ENCODE data around the gene WNT9A.

WNT9A gene

DNA sequence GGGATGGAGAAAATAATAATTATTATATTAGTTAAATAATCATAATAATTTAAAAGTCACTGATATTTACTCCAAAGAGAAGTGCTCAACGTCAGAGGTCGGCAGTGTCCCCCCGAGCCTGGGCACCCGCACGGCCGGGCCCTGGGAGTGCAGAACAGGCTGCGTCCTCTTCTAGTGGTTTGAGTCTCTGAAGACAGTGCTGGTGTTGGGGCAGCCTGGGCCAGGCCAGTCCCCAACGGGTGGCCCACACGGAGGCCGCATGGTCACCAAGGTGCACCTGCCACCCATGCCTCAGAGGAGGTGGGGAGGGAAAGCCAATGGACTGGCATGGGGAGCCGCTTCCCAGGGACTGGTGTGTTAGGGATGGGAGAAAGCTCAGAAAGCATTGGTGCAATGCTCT lies 27.3 kb downstream of the WNT9A start:
- TF ChIP-seq OSR1 (CRISPR knock-in tag; IDR thresholded peaks at IDR 0.05), result no peak
- TF ChIP-seq, protein P1, sequence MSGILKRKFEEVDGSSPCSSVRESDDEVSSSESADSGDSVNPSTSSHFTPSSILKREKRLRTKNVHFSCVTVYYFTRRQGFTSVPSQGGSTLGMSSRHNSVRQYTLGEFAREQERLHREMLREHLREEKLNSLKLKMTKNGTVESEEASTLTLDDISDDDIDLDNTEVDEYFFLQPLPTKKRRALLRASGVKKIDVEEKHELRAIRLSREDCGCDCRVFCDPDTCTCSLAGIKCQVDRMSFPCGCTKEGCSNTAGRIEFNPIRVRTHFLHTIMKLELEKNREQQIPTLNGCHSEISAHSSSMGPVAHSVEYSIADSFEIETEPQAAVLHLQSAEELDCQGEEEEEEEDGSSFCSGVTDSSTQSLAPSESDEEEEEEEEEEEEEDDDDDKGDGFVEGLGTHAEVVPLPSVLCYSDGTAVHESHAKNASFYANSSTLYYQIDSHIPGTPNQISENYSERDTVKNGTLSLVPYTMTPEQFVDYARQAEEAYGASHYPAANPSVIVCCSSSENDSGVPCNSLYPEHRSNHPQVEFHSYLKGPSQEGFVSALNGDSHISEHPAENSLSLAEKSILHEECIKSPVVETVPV (CRISPR knock-in tag; IDR thresholded peaks at IDR 0.05), result no peak
- no peak for TF ChIP-seq ZNF8 (CRISPR knock-in tag; IDR thresholded peaks at IDR 0.05)
- TF ChIP-seq RARB (CRISPR knock-in tag; IDR thresholded peaks at IDR 0.05), result no peak
- no peak for TF ChIP-seq BACH2 (CRISPR knock-in tag; IDR thresholded peaks at IDR 0.05; ENCODE audit: borderline replicate concordance)
- no peak for TF ChIP-seq ZFP3 (CRISPR knock-in tag; IDR thresholded peaks at IDR 0.05)
- no peak for TF ChIP-seq ISL1 (CRISPR knock-in tag; IDR thresholded peaks at IDR 0.05)
- no peak for TF ChIP-seq ZNF70 (CRISPR knock-in tag; IDR thresholded peaks at IDR 0.05)
- no peak for TF ChIP-seq ZC3H10 (CRISPR knock-in tag; IDR thresholded peaks at IDR 0.05)
- TF ChIP-seq ARNTL (CRISPR knock-in tag; IDR thresholded peaks at IDR 0.05; ENCODE audit: borderline replicate concordance, low read depth), result no peak
- TF ChIP-seq TOX (CRISPR knock-in tag; IDR thresholded peaks at IDR 0.05; ENCODE audit: borderline replicate concordance), result no peak
- no peak for TF ChIP-seq ZFP30 (CRISPR knock-in tag; IDR thresholded peaks at IDR 0.05)
- TF ChIP-seq, protein P2, sequence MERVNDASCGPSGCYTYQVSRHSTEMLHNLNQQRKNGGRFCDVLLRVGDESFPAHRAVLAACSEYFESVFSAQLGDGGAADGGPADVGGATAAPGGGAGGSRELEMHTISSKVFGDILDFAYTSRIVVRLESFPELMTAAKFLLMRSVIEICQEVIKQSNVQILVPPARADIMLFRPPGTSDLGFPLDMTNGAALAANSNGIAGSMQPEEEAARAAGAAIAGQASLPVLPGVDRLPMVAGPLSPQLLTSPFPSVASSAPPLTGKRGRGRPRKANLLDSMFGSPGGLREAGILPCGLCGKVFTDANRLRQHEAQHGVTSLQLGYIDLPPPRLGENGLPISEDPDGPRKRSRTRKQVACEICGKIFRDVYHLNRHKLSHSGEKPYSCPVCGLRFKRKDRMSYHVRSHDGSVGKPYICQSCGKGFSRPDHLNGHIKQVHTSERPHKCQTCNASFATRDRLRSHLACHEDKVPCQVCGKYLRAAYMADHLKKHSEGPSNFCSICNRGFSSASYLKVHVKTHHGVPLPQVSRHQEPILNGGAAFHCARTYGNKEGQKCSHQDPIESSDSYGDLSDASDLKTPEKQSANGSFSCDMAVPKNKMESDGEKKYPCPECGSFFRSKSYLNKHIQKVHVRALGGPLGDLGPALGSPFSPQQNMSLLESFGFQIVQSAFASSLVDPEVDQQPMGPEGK (CRISPR knock-in tag; IDR thresholded peaks at IDR 0.05; ENCODE audit: borderline replicate concordance), result no peak
- no peak for TF ChIP-seq ZNF565 (CRISPR knock-in tag; conservative IDR thresholded peaks at IDR 0.05; ENCODE audit: low read depth)
- TF ChIP-seq, protein P3, sequence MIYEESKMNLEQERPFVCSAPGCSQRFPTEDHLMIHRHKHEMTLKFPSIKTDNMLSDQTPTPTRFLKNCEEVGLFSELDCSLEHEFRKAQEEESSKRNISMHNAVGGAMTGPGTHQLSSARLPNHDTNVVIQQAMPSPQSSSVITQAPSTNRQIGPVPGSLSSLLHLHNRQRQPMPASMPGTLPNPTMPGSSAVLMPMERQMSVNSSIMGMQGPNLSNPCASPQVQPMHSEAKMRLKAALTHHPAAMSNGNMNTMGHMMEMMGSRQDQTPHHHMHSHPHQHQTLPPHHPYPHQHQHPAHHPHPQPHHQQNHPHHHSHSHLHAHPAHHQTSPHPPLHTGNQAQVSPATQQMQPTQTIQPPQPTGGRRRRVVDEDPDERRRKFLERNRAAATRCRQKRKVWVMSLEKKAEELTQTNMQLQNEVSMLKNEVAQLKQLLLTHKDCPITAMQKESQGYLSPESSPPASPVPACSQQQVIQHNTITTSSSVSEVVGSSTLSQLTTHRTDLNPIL (CRISPR knock-in tag; IDR thresholded peaks at IDR 0.05; ENCODE audit: low read depth), result no peak
- no peak for TF ChIP-seq ESRRG (CRISPR knock-in tag; IDR thresholded peaks at IDR 0.05)
- TF ChIP-seq SNAI2 (CRISPR knock-in tag; IDR thresholded peaks at IDR 0.05), result no peak
- TF ChIP-seq PPARA (CRISPR knock-in tag; IDR thresholded peaks at IDR 0.05; ENCODE audit: borderline replicate concordance), result no peak

DNA sequence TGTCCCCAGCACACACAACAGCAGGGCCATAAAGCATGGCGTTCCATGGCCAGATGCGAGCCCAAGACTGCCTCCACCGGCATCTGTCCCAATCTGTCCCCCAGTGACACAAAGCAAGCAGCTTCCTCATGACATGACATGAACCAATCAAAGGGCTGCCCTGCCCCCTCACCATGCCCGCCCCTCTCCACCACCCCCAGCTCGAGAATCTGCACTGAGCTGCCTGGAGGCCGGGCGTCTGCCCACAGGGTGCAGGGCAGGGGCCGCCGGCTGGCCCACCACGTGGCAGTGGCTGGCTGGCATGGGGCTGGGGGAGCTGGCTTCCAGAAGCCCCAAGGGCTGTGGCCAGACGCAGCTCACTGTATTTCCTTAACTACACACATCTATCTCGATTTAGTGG lies 27.8 kb downstream of the WNT9A start:
- no peak for ATAC-seq

More for the DNA sequence above, 27.3 kb downstream of the WNT9A start:
- ATAC-seq, result no peak

DNA sequence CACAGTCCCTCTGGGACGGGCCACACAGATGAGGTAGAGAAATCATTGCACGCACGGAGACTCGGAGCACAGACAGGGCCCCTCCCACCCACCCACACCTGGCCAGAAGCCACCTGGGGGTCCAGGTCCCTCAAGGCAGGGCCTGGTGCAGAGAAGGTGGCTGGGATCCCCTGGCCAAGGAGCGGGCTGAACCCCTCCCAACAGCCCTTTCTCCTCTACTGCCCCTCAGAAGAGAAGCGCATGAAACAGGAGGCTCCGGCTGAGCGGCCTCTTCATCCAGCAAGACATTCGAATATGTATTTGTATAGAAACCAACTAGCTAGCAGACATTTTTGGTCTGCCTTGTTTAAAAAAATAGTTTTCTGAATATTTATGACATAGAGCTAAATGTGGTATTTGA lies 29.0 kb downstream of the WNT9A start:
- TF ChIP-seq ZNF70 (CRISPR knock-in tag; IDR thresholded peaks at IDR 0.05), result no peak
- ATAC-seq, result no peak

More for the DNA sequence above, 27.8 kb downstream of the WNT9A start:
- TF ChIP-seq ZNF70 (CRISPR knock-in tag; IDR thresholded peaks at IDR 0.05) (no peak), PPARA (CRISPR knock-in tag; IDR thresholded peaks at IDR 0.05; ENCODE audit: borderline replicate concordance) (no peak)
- TF ChIP-seq, protein P2 (CRISPR knock-in tag; IDR thresholded peaks at IDR 0.05; ENCODE audit: borderline replicate concordance), result no peak

DNA sequence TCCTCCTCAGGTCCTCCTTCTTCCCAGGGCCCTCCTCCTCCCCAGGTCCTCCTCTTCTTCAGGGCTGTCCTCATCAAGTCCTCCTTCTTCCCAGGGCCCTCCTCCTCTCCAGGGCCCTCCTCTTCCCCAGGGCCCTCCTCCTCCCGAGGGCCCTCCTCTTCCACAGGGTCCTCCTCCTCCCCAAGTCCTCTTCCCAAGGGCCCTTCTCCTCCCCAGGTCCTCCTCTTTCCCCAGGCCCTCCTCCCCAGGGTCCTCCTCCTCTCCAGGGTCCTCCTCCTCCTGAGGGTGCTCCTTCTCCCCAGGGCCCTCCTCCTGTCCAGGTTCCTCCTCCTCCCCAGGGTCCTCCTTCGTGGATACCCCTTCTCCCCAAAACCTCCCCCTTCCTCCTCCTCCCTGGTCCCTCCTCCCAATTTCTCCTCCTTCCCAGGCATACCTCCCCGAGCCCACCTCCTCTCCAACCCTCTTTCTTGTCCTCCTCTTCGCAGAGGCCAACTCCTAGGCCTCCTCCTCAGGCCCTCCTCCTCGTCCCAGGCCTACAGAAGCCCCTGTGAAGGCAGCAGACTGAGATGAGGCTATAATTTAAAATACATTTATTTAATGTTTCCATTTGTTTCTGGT lies 29.5 kb downstream of the WNT9A start:
- ATAC-seq, result no peak

More for the DNA sequence above, 29.5 kb downstream of the WNT9A start:
- no peak for TF ChIP-seq ZNF565 (CRISPR knock-in tag; conservative IDR thresholded peaks at IDR 0.05; ENCODE audit: low read depth)
- TF ChIP-seq CSDC2 (CRISPR knock-in tag; IDR thresholded peaks at IDR 0.05), result no peak
- TF ChIP-seq SNAI2 (CRISPR knock-in tag; IDR thresholded peaks at IDR 0.05), result no peak
- TF ChIP-seq, protein P4, sequence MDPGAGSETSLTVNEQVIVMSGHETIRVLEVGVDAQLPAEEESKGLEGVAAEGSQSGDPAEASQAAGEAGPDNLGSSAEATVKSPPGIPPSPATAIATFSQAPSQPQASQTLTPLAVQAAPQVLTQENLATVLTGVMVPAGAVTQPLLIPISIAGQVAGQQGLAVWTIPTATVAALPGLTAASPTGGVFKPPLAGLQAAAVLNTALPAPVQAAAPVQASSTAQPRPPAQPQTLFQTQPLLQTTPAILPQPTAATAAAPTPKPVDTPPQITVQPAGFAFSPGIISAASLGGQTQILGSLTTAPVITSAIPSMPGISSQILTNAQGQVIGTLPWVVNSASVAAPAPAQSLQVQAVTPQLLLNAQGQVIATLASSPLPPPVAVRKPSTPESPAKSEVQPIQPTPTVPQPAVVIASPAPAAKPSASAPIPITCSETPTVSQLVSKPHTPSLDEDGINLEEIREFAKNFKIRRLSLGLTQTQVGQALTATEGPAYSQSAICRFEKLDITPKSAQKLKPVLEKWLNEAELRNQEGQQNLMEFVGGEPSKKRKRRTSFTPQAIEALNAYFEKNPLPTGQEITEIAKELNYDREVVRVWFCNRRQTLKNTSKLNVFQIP (CRISPR knock-in tag; IDR thresholded peaks at IDR 0.05; ENCODE audit: borderline replicate concordance, low read depth), result no peak
- TF ChIP-seq, protein P5, sequence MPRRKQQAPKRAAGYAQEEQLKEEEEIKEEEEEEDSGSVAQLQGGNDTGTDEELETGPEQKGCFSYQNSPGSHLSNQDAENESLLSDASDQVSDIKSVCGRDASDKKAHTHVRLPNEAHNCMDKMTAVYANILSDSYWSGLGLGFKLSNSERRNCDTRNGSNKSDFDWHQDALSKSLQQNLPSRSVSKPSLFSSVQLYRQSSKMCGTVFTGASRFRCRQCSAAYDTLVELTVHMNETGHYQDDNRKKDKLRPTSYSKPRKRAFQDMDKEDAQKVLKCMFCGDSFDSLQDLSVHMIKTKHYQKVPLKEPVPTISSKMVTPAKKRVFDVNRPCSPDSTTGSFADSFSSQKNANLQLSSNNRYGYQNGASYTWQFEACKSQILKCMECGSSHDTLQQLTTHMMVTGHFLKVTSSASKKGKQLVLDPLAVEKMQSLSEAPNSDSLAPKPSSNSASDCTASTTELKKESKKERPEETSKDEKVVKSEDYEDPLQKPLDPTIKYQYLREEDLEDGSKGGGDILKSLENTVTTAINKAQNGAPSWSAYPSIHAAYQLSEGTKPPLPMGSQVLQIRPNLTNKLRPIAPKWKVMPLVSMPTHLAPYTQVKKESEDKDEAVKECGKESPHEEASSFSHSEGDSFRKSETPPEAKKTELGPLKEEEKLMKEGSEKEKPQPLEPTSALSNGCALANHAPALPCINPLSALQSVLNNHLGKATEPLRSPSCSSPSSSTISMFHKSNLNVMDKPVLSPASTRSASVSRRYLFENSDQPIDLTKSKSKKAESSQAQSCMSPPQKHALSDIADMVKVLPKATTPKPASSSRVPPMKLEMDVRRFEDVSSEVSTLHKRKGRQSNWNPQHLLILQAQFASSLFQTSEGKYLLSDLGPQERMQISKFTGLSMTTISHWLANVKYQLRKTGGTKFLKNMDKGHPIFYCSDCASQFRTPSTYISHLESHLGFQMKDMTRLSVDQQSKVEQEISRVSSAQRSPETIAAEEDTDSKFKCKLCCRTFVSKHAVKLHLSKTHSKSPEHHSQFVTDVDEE (CRISPR knock-in tag; IDR thresholded peaks at IDR 0.05), result no peak
- TF ChIP-seq ZC3H10 (CRISPR knock-in tag; IDR thresholded peaks at IDR 0.05), result no peak
- TF ChIP-seq TCF4 (CRISPR knock-in tag; IDR thresholded peaks at IDR 0.05; ENCODE audit: borderline replicate concordance), result no peak
